Panc1 (cell line): ENCODE data around the gene SLC4A5. TPM values are rescaled to one million over a fixed set of nuclear protein-coding genes. Genes with fewer than 3 reads are reported as not detected.

Experiments
- ATAC-seq: fragments of 200-7000 bp; cut with Tn5 transposase; 2 replicates; pipeline ENCODE4 v1.9.1; 2020; ENCODE audit warnings: mild to moderate bottlenecking, moderate library complexity
- BruUV-seq: library from RNA; stranded (reverse); fragments of 400-500 nt; replicated peaks from 2 replicates; lab custom pipeline; 2021; lab: Mats Ljungman, UMichigan
- CTCF ChIA-PET: fragments of 300-600 bp; sonication (Branson Sonifier 250); formaldehyde crosslinking; loops from one replicate; lab custom pipeline; 2022; ENCODE audit warnings: antibody characterized with exemption; lab: Charles Lee
- POLR2A ChIA-PET: fragments of 300-600 bp; sonication (Branson Sonifier 250); formaldehyde crosslinking; loops from one replicate; lab custom pipeline; 2022; ENCODE audit warnings: antibody characterized with exemption; lab: Charles Lee
- DNase-seq: peaks from one replicate; pipeline ENCODE4 v3.0.0-alpha.2; 2010; ENCODE audit warnings: low read depth, low spot score
- H3K27ac ChIP-seq: 2 replicates; pipeline ENCODE4 v1.5.1; 2011; ENCODE audit warnings: mild to moderate bottlenecking, low read length, inconsistent platforms
- H3K27me3 ChIP-seq: fragments of 200-500 bp; sonication (Bioruptor generic); 2 replicates; pipeline ENCODE4 v1.6.0; 2014; ENCODE audit warnings: low read length, inconsistent platforms; ENCODE audit not compliant: control insufficient read depth, insufficient read depth
- H3K36me3 ChIP-seq: fragments of 200-500 bp; sonication (Bioruptor generic); 2 replicates; pipeline ENCODE4 v1.5.1; 2014; ENCODE audit warnings: inconsistent platforms, mild to moderate bottlenecking, low read length, moderate library complexity; ENCODE audit not compliant: control insufficient read depth, insufficient read depth
- H3K4me1 ChIP-seq: 2 replicates; pipeline ENCODE4 v1.5.1; 2011; ENCODE audit warnings: inconsistent platforms, mild to moderate bottlenecking, low read length, moderate library complexity; ENCODE audit not compliant: control insufficient read depth, insufficient read depth
- H3K4me3 ChIP-seq, 2 experiments: 2 replicates each; pipeline ENCODE4 v1.5.1; 2011 to 2012; ENCODE audit warnings: low read depth in 2 of 2, low read length in 2 of 2, mild to moderate bottlenecking in 2 of 2, inconsistent platforms in 1 of 2, moderate library complexity in 1 of 2
- H3K9me3 ChIP-seq: fragments of 200-500 bp; sonication (Bioruptor generic); 2 replicates; pipeline ENCODE4 v1.5.1; 2014; ENCODE audit warnings: low read depth, mild to moderate bottlenecking, inconsistent platforms, low read length, moderate library complexity; ENCODE audit not compliant: control insufficient read depth, insufficient read depth
- CTCF ChIP-seq: fragments of 450-650 bp; IDR thresholded peaks from 2 replicates; pipeline ENCODE4 v1.5.1; 2017; ENCODE audit warnings: mild to moderate bottlenecking
- POLR2AphosphoS5 ChIP-seq: IDR thresholded peaks from 2 replicates; pipeline ENCODE4 v1.6.1; 2012; ENCODE audit warnings: mild to moderate bottlenecking, low read depth, low read length, moderate library complexity
- SIN3A ChIP-seq: IDR thresholded peaks from 2 replicates; pipeline ENCODE4 v1.6.1; 2012; ENCODE audit warnings: low read depth, mild to moderate bottlenecking, low read length, moderate library complexity, borderline replicate concordance; ENCODE audit not compliant: insufficient read depth
- TCF7L2 ChIP-seq: IDR thresholded peaks from 2 replicates; pipeline ENCODE4 v1.6.1; 2011; ENCODE audit warnings: mild to moderate bottlenecking, low read depth, low read length, inconsistent platforms
- in situ Hi-C: cut with HindIII; loops from 2 replicates; pipeline ENCODE4 v1.10.0; 2016; ENCODE audit warnings: low sequenced_read_pairs, low pct_unique_long_range_greater_than_20kb
- intact Hi-C: fragments of 100-400 bp; cut with micrococcal nuclease; formaldehyde crosslinking; loops from one replicate; pipeline ENCODE4 v1.10.0; 2022; ENCODE audit not compliant: unreplicated experiment
- total RNA-seq: library from RNA; stranded (reverse); gene quantifications from one replicate; pipeline ENCODE4 v1.2.1, GENCODE V29; 2021; ENCODE audit not compliant: unreplicated experiment
- TF ChIP-seq, protein P1 (sequence below), 2 experiments: IDR thresholded peaks; 2 replicates each; pipeline ENCODE4 v1.6.1; 2011 to 2012; ENCODE audit warnings: low read depth in 2 of 2, control low read depth in 1 of 2, low read length in 1 of 2, mild to moderate bottlenecking in 1 of 2, moderate library complexity in 1 of 2; ENCODE audit not compliant: insufficient read depth in 1 of 2

The SLC4A5 gene
- total RNA-seq, 1 experiment from 2014 or later = 1.2 TPM

- DNase-seq = no peak
These were observed 34.8 kb upstream of the SLC4A5 start for GRCh38 chr2:74378007-74378406.

DNA sequence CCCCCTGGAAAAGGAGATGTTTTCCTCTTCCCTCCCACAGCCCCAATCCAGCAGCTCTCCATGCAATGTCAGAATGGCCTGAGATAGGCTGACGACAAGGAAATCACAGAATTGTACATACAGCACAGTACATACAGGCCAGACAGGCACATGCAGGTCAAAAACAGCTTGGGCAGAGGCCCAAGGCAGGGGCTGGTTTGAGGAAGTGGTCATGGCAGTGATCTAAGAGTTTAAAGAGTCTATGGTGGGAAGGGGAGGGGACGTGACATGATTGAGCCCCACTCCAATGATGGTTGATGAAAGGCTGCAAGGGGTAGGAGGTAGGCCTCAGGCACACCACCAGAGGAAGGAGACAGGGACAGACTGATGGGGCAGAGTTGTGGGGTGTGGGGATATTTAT is 32.6 kb upstream of the SLC4A5 start:
- TF ChIP-seq TCF7L2 (no peak), SIN3A (no peak), CTCF (no peak), POLR2AphosphoS5 (no peak)
- TF ChIP-seq, protein P1, sequence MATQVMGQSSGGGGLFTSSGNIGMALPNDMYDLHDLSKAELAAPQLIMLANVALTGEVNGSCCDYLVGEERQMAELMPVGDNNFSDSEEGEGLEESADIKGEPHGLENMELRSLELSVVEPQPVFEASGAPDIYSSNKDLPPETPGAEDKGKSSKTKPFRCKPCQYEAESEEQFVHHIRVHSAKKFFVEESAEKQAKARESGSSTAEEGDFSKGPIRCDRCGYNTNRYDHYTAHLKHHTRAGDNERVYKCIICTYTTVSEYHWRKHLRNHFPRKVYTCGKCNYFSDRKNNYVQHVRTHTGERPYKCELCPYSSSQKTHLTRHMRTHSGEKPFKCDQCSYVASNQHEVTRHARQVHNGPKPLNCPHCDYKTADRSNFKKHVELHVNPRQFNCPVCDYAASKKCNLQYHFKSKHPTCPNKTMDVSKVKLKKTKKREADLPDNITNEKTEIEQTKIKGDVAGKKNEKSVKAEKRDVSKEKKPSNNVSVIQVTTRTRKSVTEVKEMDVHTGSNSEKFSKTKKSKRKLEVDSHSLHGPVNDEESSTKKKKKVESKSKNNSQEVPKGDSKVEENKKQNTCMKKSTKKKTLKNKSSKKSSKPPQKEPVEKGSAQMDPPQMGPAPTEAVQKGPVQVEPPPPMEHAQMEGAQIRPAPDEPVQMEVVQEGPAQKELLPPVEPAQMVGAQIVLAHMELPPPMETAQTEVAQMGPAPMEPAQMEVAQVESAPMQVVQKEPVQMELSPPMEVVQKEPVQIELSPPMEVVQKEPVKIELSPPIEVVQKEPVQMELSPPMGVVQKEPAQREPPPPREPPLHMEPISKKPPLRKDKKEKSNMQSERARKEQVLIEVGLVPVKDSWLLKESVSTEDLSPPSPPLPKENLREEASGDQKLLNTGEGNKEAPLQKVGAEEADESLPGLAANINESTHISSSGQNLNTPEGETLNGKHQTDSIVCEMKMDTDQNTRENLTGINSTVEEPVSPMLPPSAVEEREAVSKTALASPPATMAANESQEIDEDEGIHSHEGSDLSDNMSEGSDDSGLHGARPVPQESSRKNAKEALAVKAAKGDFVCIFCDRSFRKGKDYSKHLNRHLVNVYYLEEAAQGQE (IDR thresholded peaks at IDR 0.05; ENCODE audit: insufficient read depth in 1 of 2, low read depth in 2 of 2, low read length in 1 of 2) = no peak
- CTCF ChIA-PET = no interaction called here
- in situ Hi-C loops = no loop called here
- DNase-seq = no peak
- peaks cover 6% of the 10 kb centered on the region; the same call in 1 of the 2 replicates for H3K4me1 ChIP-seq
- no TSS peak for BruUV-seq
- H3K27ac ChIP-seq = no peak overlapping the region
- intact Hi-C loops = no loop called here
- H3K4me3 ChIP-seq = no peak overlapping the region
- H3K27me3 ChIP-seq = no peaks in the 10 kb centered on the region
- peaks cover 2% of the 10 kb centered on the region; the same call in 1 of the 2 replicates for H3K36me3 ChIP-seq
- POLR2A ChIA-PET = no interaction called here
- no peak for ATAC-seq
- H3K9me3 ChIP-seq = no peaks in the 10 kb centered on the region

More at GRCh38 chr2:74378007-74378406, 34.8 kb upstream of the SLC4A5 start:
- Histone ChIP-seq H3K27me3 (no peaks in the 10 kb centered on the region), H3K9me3 (no peaks in the 10 kb centered on the region), H3K36me3 (peaks cover 2% of the 10 kb centered on the region; the same call in 1 of the 2 replicates), H3K4me1 (peaks cover 6% of the 10 kb centered on the region; the same call in 1 of the 2 replicates), H3K4me3 (no peak overlapping the region), H3K27ac (no peak overlapping the region)
- in situ Hi-C loops (no loop called here), intact Hi-C loops (no loop called here)
- ATAC-seq = no peak
- ChIA-PET POLR2A (no interaction called here), CTCF (no interaction called here)
- BruUV-seq = no TSS peak
- TF ChIP-seq SIN3A = no peak
- TF ChIP-seq CTCF = no peak
- TF ChIP-seq POLR2AphosphoS5 = no peak
- TF ChIP-seq, protein P1 (IDR thresholded peaks at IDR 0.05; ENCODE audit: insufficient read depth in 1 of 2, low read depth in 2 of 2, low read length in 1 of 2) = no peak
- TF ChIP-seq TCF7L2 = no peak
